ENCODE results near the gene NR6A1. TPM values are rescaled to one million over a fixed set of nuclear protein-coding genes. Genes with fewer than 3 reads are reported as not detected.

Gene NR6A1
- total RNA-seq, 2 donors from 2014 or later, result 0.71 to 4.6 TPM

- DNase-seq (ENCODE audit: low spot score) (no peak), ATAC-seq (ENCODE audit: insufficient number of reproducible peaks, low FRiP score, low read depth) (no peak)
- H3K27ac ChIP-seq, result no peak overlapping the region
Observed at GRCh38 chr9:124733964-124734740, 37.0 kb downstream of the NR6A1 start.

GRCh38 chr9:124730772-124731171 is 40.3 kb downstream of the NR6A1 start:
- no peak for TF ChIP-seq CTCF (IDR thresholded peaks at IDR 0.05)
- ATAC-seq (ENCODE audit: insufficient number of reproducible peaks, low FRiP score, low read depth), result no peak
- H3K27ac ChIP-seq, result no peak overlapping the region

More at GRCh38 chr9:124733964-124734740, 37.0 kb downstream of the NR6A1 start:
- Histone ChIP-seq H3K36me3 (no peaks in the 10 kb centered on the region), H3K9me3 (no peaks in the 10 kb centered on the region), H3K4me1 (ENCODE audit: control insufficient read depth in 1 of 2, low read depth in 2 of 2) (no peaks in the 10 kb centered on the region), H3K27me3 (replicated peaks; ENCODE audit: insufficient read depth) (no peaks in the 10 kb centered on the region), H3K4me3 (no peak overlapping the region)
- TF ChIP-seq CTCF (IDR thresholded peaks at IDR 0.05), result no peak

GRCh38 chr9:124726886-124727285 is 44.2 kb downstream of the NR6A1 start:
- no peak overlapping the region for H3K27ac ChIP-seq
- H3K27me3 ChIP-seq (replicated peaks; ENCODE audit: insufficient read depth), result no peaks in the 10 kb centered on the region
- no peaks in the 10 kb centered on the region for H3K36me3 ChIP-seq
- no peak for ATAC-seq (ENCODE audit: insufficient number of reproducible peaks, low FRiP score, low read depth)
- H3K4me3 ChIP-seq, result no peak overlapping the region
- TF ChIP-seq CTCF (IDR thresholded peaks at IDR 0.05), result no peak
- no peaks in the 10 kb centered on the region for H3K4me1 ChIP-seq (ENCODE audit: control insufficient read depth in 1 of 2, low read depth in 2 of 2)
- H3K9me3 ChIP-seq, result no peaks in the 10 kb centered on the region
- no peak for DNase-seq (ENCODE audit: low spot score)

More at GRCh38 chr9:124730772-124731171, 40.3 kb downstream of the NR6A1 start:
- Histone ChIP-seq H3K36me3 (no peaks in the 10 kb centered on the region), H3K4me3 (no peak overlapping the region), H3K4me1 (ENCODE audit: control insufficient read depth in 1 of 2, low read depth in 2 of 2) (no peaks in the 10 kb centered on the region), H3K9me3 (no peaks in the 10 kb centered on the region), H3K27me3 (replicated peaks; ENCODE audit: insufficient read depth) (no peaks in the 10 kb centered on the region)
- DNase-seq (ENCODE audit: low spot score), result no peak

- TF ChIP-seq CTCF (IDR thresholded peaks at IDR 0.05), result no peak
- H3K36me3 ChIP-seq, result no peaks in the 10 kb centered on the region
- no peak overlapping the region for H3K4me3 ChIP-seq
- H3K9me3 ChIP-seq, result no peaks in the 10 kb centered on the region
- H3K27ac ChIP-seq, result no peak overlapping the region
- no peak for ATAC-seq (ENCODE audit: insufficient number of reproducible peaks, low FRiP score, low read depth)
- no peaks in the 10 kb centered on the region for H3K27me3 ChIP-seq (replicated peaks; ENCODE audit: insufficient read depth)
- no peak for DNase-seq (ENCODE audit: low spot score)
- no peaks in the 10 kb centered on the region for H3K4me1 ChIP-seq (ENCODE audit: control insufficient read depth in 1 of 2, low read depth in 2 of 2)
Observed at GRCh38 chr9:124725068-124725452, 46.1 kb downstream of the NR6A1 start.

GRCh38 chr9:124724415-124725067 is 46.6 kb downstream of the NR6A1 start:
- Histone ChIP-seq H3K27me3 (replicated peaks; ENCODE audit: insufficient read depth) (no peaks in the 10 kb centered on the region), H3K27ac (no peak overlapping the region), H3K4me3 (no peak overlapping the region), H3K9me3 (no peaks in the 10 kb centered on the region), H3K4me1 (ENCODE audit: control insufficient read depth in 1 of 2, low read depth in 2 of 2) (no peaks in the 10 kb centered on the region), H3K36me3 (no peaks in the 10 kb centered on the region)
- DNase-seq (ENCODE audit: low spot score) (no peak), ATAC-seq (ENCODE audit: insufficient number of reproducible peaks, low FRiP score, low read depth) (no peak)
- no peak for TF ChIP-seq CTCF (IDR thresholded peaks at IDR 0.05)

Measured in thoracic aorta (tissue), 2 donors.